SHP77 treated with DMSO at 0.1 percent for 48 hours (cell line): Measurements from ENCODE around the gene MYO9A.

Experiments
- DNase-seq: peaks from one replicate; lab custom pipeline; 2025; lab: John Stamatoyannopoulos, UW

MYO9A gene

GRCh38 chr15:71809346-71809745 is 308.6 kb downstream of the MYO9A start:
- DNase-seq, result no peak

- no peak for DNase-seq
These were observed 309.5 kb downstream of the MYO9A start for GRCh38 chr15:71808311-71809020.

DNA sequence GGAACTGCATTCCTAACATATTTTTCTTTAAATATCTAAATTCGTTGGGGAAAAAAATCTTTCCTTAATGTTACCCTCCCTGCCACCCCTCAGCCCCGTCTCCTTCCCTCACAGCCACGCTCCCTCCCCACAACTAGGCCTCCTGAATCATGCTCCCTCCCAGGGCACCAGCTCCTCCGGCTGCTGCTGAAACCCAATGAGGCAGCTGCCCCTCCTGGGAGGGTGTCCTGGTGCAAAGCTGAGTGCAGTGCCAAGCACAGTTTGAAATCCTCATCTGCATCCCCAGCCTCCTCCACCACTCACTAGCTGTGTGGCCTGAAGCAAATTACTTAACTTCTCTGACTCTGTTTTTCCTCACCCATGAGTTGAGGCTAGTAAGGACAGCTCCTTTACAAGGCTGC is 310.3 kb downstream of the MYO9A start:
- no peak for DNase-seq

DNA sequence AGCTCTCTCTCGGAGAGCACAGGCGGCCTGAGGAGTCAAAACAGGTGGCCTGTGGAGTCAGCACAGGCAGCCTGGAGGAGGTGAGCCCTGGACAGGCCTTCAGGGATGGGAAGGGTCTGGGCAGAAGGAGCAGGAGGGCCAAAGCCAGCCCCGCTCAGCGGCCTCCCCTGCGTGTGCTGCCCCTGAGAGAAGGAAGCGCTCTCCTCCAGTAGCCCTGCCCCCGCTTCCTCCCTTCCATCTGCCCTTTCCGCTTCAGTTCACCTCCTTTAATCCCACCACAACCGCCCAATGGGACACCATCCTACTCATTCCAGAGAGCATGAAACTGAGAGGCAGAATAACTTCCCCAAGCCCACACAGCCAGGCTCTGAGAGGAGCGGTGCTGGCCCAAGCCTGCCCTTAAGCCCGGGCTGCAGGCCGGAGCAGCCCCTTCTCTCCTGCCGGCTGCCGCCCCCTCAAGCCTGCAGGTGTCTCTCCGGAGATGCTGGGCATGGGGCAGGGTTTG is 310.8 kb downstream of the MYO9A start:
- DNase-seq, result no peak

DNA sequence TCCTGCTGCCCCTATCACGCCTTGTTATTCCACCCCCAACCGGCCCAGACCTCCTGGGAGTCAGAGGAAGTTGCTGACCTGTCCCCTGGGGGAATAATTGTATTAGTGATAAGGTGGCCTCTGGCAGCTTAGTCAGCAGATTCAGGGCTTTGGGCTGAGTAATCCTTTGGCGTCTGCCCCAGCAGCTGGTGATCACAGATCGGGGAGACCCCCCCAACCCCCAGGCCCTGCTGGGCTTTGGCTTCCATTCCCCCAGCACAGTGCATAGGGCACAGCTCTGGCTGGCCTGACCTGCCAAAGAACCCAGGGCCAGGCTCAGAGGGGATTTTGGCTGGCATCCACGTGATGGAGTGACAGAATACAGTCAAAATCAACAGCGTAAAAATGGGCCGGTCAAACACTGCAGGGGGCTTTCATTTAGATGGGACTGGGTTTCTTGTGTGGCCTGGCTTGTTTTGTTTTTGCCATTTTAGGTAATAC is 311.5 kb downstream of the MYO9A start:
- DNase-seq, result no peak

- no peak for DNase-seq
These were observed 313.1 kb downstream of the MYO9A start for GRCh38 chr15:71804695-71805470.

- DNase-seq, result peak; percentile 20
These were observed 313.7 kb downstream of the MYO9A start for GRCh38 chr15:71804226-71804625.

- no peak for DNase-seq
These were observed 315.2 kb downstream of the MYO9A start for GRCh38 chr15:71802770-71803169.

GRCh38 chr15:71801935-71802655 is 315.9 kb downstream of the MYO9A start:
- DNase-seq, result no peak

GRCh38 chr15:71800835-71801745 is 316.9 kb downstream of the MYO9A start:
- no peak for DNase-seq

GRCh38 chr15:71800190-71800589 is 317.8 kb downstream of the MYO9A start:
- DNase-seq, result no peak

GRCh38 chr15:71798641-71799040 is 319.3 kb downstream of the MYO9A start:
- DNase-seq, result no peak

DNA sequence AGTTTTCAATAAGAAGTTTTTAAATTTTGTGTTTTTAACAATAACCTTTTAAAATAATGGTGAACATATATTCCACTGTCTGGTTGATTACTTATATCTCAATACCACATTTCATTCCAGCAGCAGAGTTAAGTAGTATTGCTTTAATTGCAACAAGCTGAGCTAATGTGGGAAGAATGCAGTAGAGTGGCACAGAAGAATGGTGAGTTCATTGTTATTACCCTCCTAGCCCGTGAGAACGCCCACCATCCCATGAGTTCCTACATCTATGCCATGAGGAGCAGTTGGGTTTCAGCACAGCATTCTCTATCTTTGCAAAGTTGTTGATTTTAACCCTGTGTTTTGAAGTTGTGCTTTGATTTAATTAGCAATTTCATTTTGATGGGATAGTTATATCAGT is 325.4 kb downstream of the MYO9A start:
- no peak for DNase-seq

DNA sequence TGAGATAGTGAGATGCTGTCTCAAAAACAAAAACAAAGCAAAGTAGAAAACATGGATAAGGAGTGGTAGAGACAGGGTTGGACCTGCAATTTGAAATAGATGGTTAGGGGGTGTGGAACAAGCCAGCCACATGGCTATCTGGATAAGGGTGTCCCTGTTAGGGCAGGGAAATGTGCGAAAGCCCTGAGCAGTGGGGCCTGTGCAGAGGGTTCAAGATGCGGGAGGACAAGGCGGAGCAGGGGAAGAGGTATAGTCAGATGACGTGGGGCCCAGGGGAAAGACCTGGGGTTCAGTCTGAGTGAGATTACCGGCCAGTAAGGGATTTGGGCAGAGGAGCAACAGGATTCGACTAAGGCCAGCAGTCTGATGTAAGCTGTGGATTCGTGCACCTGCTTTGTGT is 326.0 kb downstream of the MYO9A start:
- no peak for DNase-seq

DNA sequence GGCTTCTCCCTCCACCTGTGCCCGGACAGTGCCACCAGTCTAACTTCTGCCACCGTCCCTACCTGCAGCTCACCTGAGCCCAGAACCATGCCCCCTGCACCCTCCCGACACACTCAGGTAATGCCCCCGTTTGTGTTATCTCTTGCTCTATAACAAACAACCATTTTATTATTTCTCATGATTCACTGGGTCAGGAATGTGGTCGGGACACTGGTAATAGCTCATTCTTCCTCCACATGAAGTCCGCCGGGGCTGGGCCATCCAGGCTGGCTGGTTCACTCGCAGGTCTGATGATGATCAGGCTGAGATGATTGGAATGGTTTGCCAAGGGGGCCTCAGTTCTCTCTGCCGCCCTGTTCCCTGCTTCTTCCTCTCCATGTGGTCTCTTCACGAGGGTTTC is 327.9 kb downstream of the MYO9A start:
- no peak for DNase-seq

DNA sequence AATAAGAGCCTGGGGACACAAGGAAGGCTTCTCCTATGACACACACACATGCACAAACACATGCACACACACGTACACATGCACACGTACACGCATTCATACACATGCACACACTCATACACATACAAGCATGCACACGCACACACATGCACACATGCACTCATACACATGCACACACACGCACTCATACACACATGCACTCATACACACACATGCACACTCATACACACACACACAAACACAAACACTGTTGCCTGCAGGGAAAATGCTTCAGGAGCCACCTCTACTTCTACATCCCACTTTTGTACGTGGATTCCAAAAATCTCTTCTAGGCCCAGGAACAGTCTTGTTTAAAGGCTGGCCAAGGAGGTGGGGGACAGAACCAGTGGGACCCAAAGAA is 328.3 kb downstream of the MYO9A start:
- no peak for DNase-seq

DNA sequence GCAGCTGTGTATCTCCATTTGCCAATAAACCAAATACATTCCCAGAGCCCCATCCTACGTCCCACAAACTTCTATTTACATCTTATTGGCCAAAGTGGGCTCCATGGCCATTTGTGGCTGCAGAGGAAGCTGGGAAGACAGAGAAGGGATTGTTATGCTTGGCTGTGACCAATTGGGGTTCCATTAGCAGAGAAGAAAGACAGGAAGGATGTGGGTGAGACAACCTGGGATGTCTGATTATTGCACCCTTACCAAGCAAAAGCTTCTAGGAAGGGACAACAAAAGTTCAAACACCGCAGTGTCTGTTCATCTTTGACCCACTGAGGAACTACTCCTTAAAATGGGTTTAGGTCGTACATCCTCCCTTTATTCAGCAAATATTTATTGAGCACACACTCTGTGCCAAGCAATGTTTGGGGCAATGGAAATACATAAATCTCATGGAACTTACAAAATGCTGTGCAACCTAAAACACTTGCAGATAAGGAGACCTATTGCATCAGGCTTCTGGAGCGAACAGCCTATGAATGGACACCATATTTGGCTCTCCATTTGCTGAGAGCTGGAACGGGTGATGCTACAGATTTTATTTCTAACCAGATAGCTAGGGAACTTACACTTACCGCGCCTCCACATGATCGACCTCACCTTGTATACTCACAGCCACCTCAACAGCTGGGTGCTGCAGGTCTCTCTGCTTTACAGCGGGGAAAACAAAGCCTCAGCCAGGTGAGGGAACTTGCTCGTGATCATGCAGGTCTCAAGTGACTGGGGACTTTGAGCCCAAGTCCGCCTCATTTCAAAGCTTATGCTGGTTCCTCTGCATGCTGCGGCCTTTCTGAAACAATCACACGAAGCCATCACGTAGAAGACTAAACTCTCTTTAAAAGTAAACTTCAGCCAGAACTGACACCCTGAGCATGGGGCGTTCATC is 329.0 kb downstream of the MYO9A start:
- DNase-seq, result no peak

GRCh38 chr15:71786673-71787072 is 331.3 kb downstream of the MYO9A start:
- DNase-seq, result no peak

- no peak for DNase-seq
These were observed 332.0 kb downstream of the MYO9A start for GRCh38 chr15:71785996-71786395.

DNA sequence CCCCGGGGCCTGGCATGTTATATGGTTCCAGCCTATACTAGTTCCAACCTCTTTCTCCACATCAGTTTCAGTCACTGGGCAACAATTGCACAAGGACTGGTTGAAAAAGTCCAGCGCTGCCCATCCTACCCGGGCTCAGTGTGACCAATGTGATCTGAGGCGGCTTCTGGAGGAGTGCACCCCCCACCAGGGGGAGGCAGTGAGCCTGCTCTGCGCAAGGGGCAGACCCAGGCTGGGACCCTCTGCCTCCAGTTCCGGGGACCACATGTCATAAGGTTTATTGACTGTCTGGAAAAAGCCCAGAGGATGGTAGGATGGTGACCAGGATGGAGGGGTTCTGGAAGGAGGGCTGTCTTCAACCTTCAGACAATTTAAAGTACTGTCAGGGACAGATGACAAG is 333.2 kb downstream of the MYO9A start:
- DNase-seq, result no peak
